HepG2 (cell line): ENCODE data around the gene UQCR11. TPM values are rescaled to one million over a fixed set of nuclear protein-coding genes. Genes with fewer than 3 reads are reported as not detected.

ENCODE experiments used
- ATAC-seq: fragments of 200-7000 bp; cut with Tn5 transposase; 3 replicates; pipeline ENCODE4 v1.9.1; 2020; ENCODE audit warnings: mild to moderate bottlenecking, moderate library complexity
- BruUV-seq: library from RNA; stranded (reverse); fragments of 400-500 nt; replicated peaks from 2 replicates; lab custom pipeline; 2021; lab: Mats Ljungman, UMichigan
- CTCF ChIA-PET: fragments of 300-600 bp; formaldehyde crosslinking; extraction: SDS; loops from one replicate; lab custom pipeline; 2021; ENCODE audit warnings: low total read pairs, inconsistent platforms, low intra/inter-chr PET ratio; lab: Yijun Ruan, JAX
- POLR2A ChIA-PET: fragments of 350-600 bp; sonication (Branson Sonifier 250); formaldehyde crosslinking; loops from one replicate; lab custom pipeline; 2020; ENCODE audit warnings: antibody characterized with exemption, inconsistent platforms; lab: Yijun Ruan, JAX
- DNase-seq: peaks from one replicate; pipeline ENCODE4 v3.0.0-alpha.2; 2015; ENCODE audit warnings: low spot score
- FAIRE-seq: peaks from 3 replicates; lab custom pipeline; 2011; peaks lifted over from hg19 to GRCh38; lab: Jason Lieb, UNC
- H2AFZ ChIP-seq: one replicate; pipeline ENCODE4 v1.6.1; 2011; ENCODE audit warnings: low read length, inconsistent platforms
- H3K27ac ChIP-seq: fragments of 300-600 bp; 3 replicates; pipeline ENCODE4 v1.8.0; 2011; ENCODE audit warnings: mixed run types, mild to moderate bottlenecking, mixed read lengths, low read length, inconsistent platforms; ENCODE audit not compliant: insufficient read depth; ENCODE audit errors: extremely low read length
- H3K27me3 ChIP-seq, 2 experiments: fragments of 200-600 bp in 1 of 2; 2 replicates in 1 of 2; 3 replicates in 1 of 2; pipeline versions ENCODE4 v1.6.0 to v1.8.0; 2011; ENCODE audit warnings: low read length in 2 of 2, mild to moderate bottlenecking in 2 of 2, moderate library complexity in 2 of 2, inconsistent platforms in 1 of 2; ENCODE audit not compliant: insufficient read depth in 2 of 2, control insufficient read depth in 1 of 2
- H3K36me3 ChIP-seq, 2 experiments: fragments of 200-600 bp in 1 of 2; replicated peaks in 1 of 2; 2 replicates in 1 of 2; 3 replicates in 1 of 2; pipeline versions ENCODE4 v1.5.1 to v1.8.0; 2011; ENCODE audit warnings: low read length in 2 of 2, inconsistent platforms in 1 of 2; ENCODE audit not compliant: insufficient read depth in 2 of 2, control insufficient read depth in 1 of 2
- H3K4me1 ChIP-seq: 2 replicates; pipeline ENCODE4 v1.5.1; 2012; ENCODE audit warnings: low read length, inconsistent platforms; ENCODE audit not compliant: insufficient read depth
- H3K4me2 ChIP-seq: 2 replicates; pipeline ENCODE4 v1.6.0; 2011; ENCODE audit warnings: low read depth, low read length, inconsistent platforms
- H3K4me3 ChIP-seq, 3 experiments: fragments of 200-600 bp in 1 of 3; sonication (generic), shearing (Covaris generic) in 1 of 3; replicated peaks in 1 of 3; 2 replicates each; pipeline ENCODE4 v1.5.1; 2011 to 2016; ENCODE audit warnings: low read length in 3 of 3, inconsistent platforms in 2 of 3, low read depth in 2 of 3, mild to moderate bottlenecking in 2 of 3, control low read depth in 1 of 3, mixed read lengths in 1 of 3; ENCODE audit not compliant: insufficient read depth in 1 of 3
- H3K79me2 ChIP-seq: one replicate; pipeline ENCODE4 v1.6.1; 2011; ENCODE audit warnings: low read length, inconsistent platforms; ENCODE audit not compliant: insufficient read depth
- H3K9ac ChIP-seq: 2 replicates; pipeline ENCODE4 v1.6.0; 2011; ENCODE audit warnings: mild to moderate bottlenecking, low read depth, low read length, inconsistent platforms; ENCODE audit not compliant: insufficient read depth
- H3K9me3 ChIP-seq: 2 replicates; pipeline ENCODE4 v1.5.1; 2012; ENCODE audit warnings: mild to moderate bottlenecking, low read length
- H4K20me1 ChIP-seq: 2 replicates; pipeline ENCODE4 v1.6.0; 2011; ENCODE audit warnings: inconsistent platforms, mild to moderate bottlenecking, low read length, moderate library complexity; ENCODE audit not compliant: insufficient read depth
- AGO2 ChIP-seq: fragments of 200-400 bp; formaldehyde crosslinking; optimal IDR thresholded peaks from 2 replicates; pipeline ENCODE3; 2017; ENCODE audit warnings: mild to moderate bottlenecking, low read depth, low read length, moderate library complexity
- ARNT ChIP-seq: fragments of 450-650 bp; IDR thresholded peaks from 2 replicates; pipeline ENCODE4 v1.6.1; 2017
- CREM ChIP-seq, 2 experiments: sonication (generic) in 1 of 2; formaldehyde crosslinking in 1 of 2; IDR thresholded peaks; 2 replicates each; pipeline versions ENCODE4 v1.4.0 to v1.6.1; 2016 to 2020; ENCODE audit warnings: antibody characterized with exemption in 1 of 2, mild to moderate bottlenecking in 1 of 2, missing genetic modification reagents in 1 of 2
- FOSL2 ChIP-seq: sonication (generic); formaldehyde crosslinking; IDR thresholded peaks from 2 replicates; pipeline ENCODE4 v1.4.0; 2020; ENCODE audit warnings: missing genetic modification reagents
- NAIF1 ChIP-seq: sonication (generic); formaldehyde crosslinking; IDR thresholded peaks from 2 replicates; pipeline ENCODE4 v1.5.0; 2020; ENCODE audit warnings: mild to moderate bottlenecking, missing genetic modification reagents, borderline replicate concordance
- NONO ChIP-seq, 2 experiments: fragments of 450-650 bp in 1 of 2; sonication (generic) in 1 of 2; formaldehyde crosslinking in 1 of 2; IDR thresholded peaks in 1 of 2; conservative IDR thresholded peaks in 1 of 2; 2 replicates each; pipeline versions ENCODE4 v1.6.1 to v1.8.0; 2017 to 2022; ENCODE audit warnings: mild to moderate bottlenecking in 1 of 2, missing genetic modification reagents in 1 of 2, moderate library complexity in 1 of 2
- PHF5A ChIP-seq: IDR thresholded peaks from one replicate; pipeline ENCODE4 v1.6.1; 2018; ENCODE audit warnings: low read depth, missing genetic modification reagents; ENCODE audit not compliant: unreplicated experiment
- POLR2AphosphoS2 ChIP-seq: IDR thresholded peaks from 2 replicates; pipeline ENCODE4 v1.6.1; 2011; ENCODE audit warnings: low read depth, low read length, improper control_type of control experiment
- POLR2AphosphoS5 ChIP-seq: IDR thresholded peaks from 2 replicates; pipeline ENCODE4 v1.6.1; 2012; ENCODE audit warnings: low read depth, low read length
- SRF ChIP-seq: IDR thresholded peaks from 2 replicates; pipeline ENCODE4 v1.6.1; 2011; ENCODE audit warnings: mild to moderate bottlenecking, low read depth, low read length, moderate library complexity
- WGBS: methylation state at CpG from one replicate; pipeline ENCODE4 v1.1.6; 2017; ENCODE audit warnings: low lambda C conversion rate; 5-methylcytosine and 5-hydroxymethylcytosine counted together
- in situ Hi-C: cut with HindIII; loops from 2 replicates; pipeline ENCODE4 v1.10.0; 2017; ENCODE audit warnings: low pct_unique_long_range_greater_than_20kb; ENCODE audit not compliant: extremely low pct_ligation_motif_present
- intact Hi-C: fragments of 100-400 bp; cut with micrococcal nuclease; formaldehyde crosslinking; loops from one replicate; pipeline ENCODE4 v1.10.0; 2022; ENCODE audit not compliant: unreplicated experiment
- polyA plus RNA-seq, 8 experiments: library from polyadenylated mRNA; depleted of rRNA in 3 of 8; stranded (reverse) in 7 of 8; unstranded in 1 of 8; fragments of >200 nt; fragmentation: Illumina TruSeq in 4 of 8; extraction: Trizol in 4 of 8; gene quantifications; 2 replicates each; pipeline versions ENCODE4 v1.2.1 to v1.2.3, GENCODE V29; 2011 to 2016; ENCODE audit warnings: low read depth in 4 of 8, missing spikeins in 1 of 8, mixed read lengths in 1 of 8; ENCODE audit not compliant: insufficient read depth in 1 of 8
- total RNA-seq, 5 experiments: library from RNA; depleted of rRNA; stranded (reverse); fragments of >200 nt; fragmentation: Illumina TruSeq; extraction: Trizol; gene quantifications; 2 replicates each; pipeline ENCODE4 v1.2.3, GENCODE V29; 2016; ENCODE audit warnings: low read depth in 1 of 5
- TF ChIP-seq, protein P1 (sequence below): sonication (generic); formaldehyde crosslinking; IDR thresholded peaks from 2 replicates; pipeline ENCODE4 v1.4.0; 2020; ENCODE audit warnings: missing genetic modification reagents
- TF ChIP-seq, protein P2 (sequence below): IDR thresholded peaks from 2 replicates; pipeline ENCODE4 v1.6.1; 2016; ENCODE audit warnings: missing compliant biosample characterization, missing genetic modification reagents, borderline replicate concordance
- TF ChIP-seq, protein P3 (sequence below): sonication (generic); formaldehyde crosslinking; IDR thresholded peaks from 2 replicates; pipeline ENCODE4 v1.4.0; 2020; ENCODE audit warnings: missing genetic modification reagents, borderline replicate concordance

Gene UQCR11
- total and polyA plus RNA-seq, 2 of the 13 experiments (the other 11 are each of a cell fraction or from before 2014, with no cell fraction given) = 125 to 214 TPM

DNA sequence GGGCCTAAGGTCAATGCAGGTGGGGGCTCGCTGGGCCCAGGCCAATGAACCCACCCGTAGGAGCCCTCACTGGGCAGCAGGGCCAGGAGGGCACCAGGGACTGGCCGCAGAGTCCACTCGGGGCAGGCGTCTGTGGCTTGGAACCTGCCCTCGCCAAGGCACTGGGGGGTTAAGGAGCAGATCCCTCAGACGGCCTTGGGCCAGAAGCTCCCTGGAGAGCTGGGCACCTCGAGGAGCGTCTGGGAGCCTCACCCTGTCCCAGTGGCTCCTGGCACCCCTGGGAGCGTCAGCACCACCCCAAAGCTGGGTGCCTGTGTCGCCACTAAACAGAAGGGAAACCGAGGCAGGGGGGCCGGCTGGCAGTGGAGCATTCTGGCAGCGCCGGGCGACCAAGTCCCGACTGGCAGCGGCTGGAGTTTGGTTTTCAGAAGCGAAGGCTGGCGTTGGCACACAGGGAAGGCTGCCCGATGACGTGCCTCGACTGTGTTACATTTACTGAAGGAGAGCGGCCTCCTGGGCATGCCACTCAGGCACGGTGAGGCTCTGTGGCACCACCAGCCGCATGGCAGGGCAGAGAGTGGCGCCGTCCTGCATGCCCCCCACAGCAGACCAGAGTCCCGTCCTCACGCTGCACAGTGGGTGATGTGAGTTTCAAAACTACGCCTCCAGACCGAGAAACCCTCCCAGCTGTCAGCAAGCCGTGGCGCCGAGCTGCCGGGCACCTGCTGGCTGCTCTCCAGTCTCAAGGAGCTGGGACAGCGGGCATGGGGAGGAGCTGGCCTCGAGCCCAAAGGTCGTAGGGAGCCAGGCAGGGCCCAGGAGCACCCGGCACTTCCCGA, 28.0 kb downstream of the UQCR11 start (continued):
- TF ChIP-seq, protein P1, sequence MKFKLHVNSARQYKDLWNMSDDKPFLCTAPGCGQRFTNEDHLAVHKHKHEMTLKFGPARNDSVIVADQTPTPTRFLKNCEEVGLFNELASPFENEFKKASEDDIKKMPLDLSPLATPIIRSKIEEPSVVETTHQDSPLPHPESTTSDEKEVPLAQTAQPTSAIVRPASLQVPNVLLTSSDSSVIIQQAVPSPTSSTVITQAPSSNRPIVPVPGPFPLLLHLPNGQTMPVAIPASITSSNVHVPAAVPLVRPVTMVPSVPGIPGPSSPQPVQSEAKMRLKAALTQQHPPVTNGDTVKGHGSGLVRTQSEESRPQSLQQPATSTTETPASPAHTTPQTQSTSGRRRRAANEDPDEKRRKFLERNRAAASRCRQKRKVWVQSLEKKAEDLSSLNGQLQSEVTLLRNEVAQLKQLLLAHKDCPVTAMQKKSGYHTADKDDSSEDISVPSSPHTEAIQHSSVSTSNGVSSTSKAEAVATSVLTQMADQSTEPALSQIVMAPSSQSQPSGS (CRISPR knock-in tag) = no peak
- TF ChIP-seq AGO2 = peak; percentile 3
- TF ChIP-seq CREM (IDR thresholded peaks at IDR 0.05) = no peak
- TF ChIP-seq CREM (CRISPR knock-in tag; IDR thresholded peaks at IDR 0.05) = no peak
- TF ChIP-seq NONO (IDR thresholded peaks at IDR 0.05) = no peak
- TF ChIP-seq NONO (CRISPR knock-in tag; conservative IDR thresholded peaks at IDR 0.05) = no peak
- no peak for TF ChIP-seq SRF

DNA sequence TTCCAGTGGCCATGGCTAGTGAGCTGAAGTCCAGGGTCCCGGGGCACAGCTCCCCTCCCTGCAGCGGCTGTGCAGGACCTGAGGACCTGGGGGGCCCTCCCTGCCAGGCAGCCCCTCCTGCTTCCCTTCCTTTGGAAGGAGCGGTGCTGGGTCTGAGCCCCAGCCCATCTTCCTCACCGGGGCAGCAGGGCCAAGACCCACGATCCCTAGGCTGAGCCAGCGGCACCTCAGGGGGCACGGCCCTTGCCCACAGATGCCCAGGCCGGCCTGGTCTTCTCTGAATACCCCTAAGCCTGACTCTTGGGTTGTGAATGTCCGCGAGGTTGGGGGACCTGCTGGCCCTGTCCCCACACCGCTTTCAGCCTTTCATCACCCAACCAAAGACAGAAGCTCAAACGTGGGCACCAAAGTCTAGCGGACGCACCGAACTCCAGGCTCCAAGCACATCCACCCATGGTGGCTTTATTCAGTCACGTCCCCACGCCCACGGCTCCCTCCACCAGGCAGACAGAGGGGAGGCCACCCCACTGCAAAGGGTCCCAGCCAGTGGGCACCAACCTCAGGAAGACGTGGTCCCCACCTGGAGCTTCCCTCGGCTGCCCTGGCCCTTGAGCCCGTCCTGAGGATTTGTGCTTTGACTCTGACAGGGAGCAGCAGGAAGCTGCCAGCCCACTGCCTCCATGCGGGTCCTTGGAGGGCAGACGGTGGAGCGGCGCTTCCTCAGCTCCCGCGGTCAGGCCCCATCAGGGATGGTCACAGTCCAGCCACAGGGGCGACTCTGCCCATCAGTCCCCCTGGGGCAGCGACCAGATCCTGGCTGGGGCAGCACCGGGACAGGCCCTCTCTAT, 28.8 kb downstream of the UQCR11 start:
- no peaks in the 10 kb centered on the region for H3K79me2 ChIP-seq
- no peak overlapping the region for H3K27ac ChIP-seq
- 0 out of 2 replicates have a peak, but pooled peaks cover 2% of the 10 kb centered on the region for H4K20me1 ChIP-seq
- in situ Hi-C loops (no loop called here), intact Hi-C loops (no loop called here)
- POLR2A ChIA-PET = interaction anchor here (1.0 kb wide), 1 partner anchor 15 kb away, joined by 3 read pairs; no protein-coding TSS in a partner anchor
- no peak overlapping the region for H3K4me3 ChIP-seq
- WGBS = 92% methylated on average over 15 of the region's 30 CpGs
- CTCF ChIA-PET = no interaction called here
- ATAC-seq = peak; percentile 8; the same call in 1 of the 3 replicates
- H3K9ac ChIP-seq = no peak overlapping the region
- H3K36me3 ChIP-seq = peaks cover 7 to 28% of the 10 kb centered on the region in 2 experiments; a peak in 4 of 5 replicates
- no peak for FAIRE-seq
- H3K27me3 ChIP-seq = no peaks in the 10 kb centered on the region
- no TSS peak for BruUV-seq
- H3K4me1 ChIP-seq = peaks cover 17% of the 10 kb centered on the region
- no peak overlapping the region for H2AFZ ChIP-seq
- no peak overlapping the region for H3K4me2 ChIP-seq
- no peaks in the 10 kb centered on the region for H3K9me3 ChIP-seq
- DNase-seq = no peak
- no peak for TF ChIP-seq ARNT
- TF ChIP-seq, protein P2, sequence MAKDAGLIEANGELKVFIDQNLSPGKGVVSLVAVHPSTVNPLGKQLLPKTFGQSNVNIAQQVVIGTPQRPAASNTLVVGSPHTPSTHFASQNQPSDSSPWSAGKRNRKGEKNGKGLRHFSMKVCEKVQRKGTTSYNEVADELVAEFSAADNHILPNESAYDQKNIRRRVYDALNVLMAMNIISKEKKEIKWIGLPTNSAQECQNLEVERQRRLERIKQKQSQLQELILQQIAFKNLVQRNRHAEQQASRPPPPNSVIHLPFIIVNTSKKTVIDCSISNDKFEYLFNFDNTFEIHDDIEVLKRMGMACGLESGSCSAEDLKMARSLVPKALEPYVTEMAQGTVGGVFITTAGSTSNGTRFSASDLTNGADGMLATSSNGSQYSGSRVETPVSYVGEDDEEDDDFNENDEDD = no peak
- no peak for TF ChIP-seq FOSL2 (CRISPR knock-in tag)
- TF ChIP-seq POLR2AphosphoS5 = 0 out of 2 replicates have a peak, but pooled peaks have one; percentile 7
- no peak for TF ChIP-seq PHF5A (CRISPR knock-in tag)
- no peak for TF ChIP-seq NAIF1 (CRISPR knock-in tag)
- TF ChIP-seq POLR2AphosphoS2 = no peak
- TF ChIP-seq, protein P3, sequence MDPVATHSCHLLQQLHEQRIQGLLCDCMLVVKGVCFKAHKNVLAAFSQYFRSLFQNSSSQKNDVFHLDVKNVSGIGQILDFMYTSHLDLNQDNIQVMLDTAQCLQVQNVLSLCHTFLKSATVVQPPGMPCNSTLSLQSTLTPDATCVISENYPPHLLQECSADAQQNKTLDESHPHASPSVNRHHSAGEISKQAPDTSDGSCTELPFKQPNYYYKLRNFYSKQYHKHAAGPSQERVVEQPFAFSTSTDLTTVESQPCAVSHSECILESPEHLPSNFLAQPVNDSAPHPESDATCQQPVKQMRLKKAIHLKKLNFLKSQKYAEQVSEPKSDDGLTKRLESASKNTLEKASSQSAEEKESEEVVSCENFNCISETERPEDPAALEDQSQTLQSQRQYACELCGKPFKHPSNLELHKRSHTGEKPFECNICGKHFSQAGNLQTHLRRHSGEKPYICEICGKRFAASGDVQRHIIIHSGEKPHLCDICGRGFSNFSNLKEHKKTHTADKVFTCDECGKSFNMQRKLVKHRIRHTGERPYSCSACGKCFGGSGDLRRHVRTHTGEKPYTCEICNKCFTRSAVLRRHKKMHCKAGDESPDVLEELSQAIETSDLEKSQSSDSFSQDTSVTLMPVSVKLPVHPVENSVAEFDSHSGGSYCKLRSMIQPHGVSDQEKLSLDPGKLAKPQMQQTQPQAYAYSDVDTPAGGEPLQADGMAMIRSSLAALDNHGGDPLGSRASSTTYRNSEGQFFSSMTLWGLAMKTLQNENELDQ (CRISPR knock-in tag) = no peak
